ENCODE results near the gene CBS.
"Not testable (repeated sequence)": the region's sequence is repeated elsewhere in the genome, so short reads cannot be mapped to it uniquely, and the experiment has no call there.

CBS gene

DNA sequence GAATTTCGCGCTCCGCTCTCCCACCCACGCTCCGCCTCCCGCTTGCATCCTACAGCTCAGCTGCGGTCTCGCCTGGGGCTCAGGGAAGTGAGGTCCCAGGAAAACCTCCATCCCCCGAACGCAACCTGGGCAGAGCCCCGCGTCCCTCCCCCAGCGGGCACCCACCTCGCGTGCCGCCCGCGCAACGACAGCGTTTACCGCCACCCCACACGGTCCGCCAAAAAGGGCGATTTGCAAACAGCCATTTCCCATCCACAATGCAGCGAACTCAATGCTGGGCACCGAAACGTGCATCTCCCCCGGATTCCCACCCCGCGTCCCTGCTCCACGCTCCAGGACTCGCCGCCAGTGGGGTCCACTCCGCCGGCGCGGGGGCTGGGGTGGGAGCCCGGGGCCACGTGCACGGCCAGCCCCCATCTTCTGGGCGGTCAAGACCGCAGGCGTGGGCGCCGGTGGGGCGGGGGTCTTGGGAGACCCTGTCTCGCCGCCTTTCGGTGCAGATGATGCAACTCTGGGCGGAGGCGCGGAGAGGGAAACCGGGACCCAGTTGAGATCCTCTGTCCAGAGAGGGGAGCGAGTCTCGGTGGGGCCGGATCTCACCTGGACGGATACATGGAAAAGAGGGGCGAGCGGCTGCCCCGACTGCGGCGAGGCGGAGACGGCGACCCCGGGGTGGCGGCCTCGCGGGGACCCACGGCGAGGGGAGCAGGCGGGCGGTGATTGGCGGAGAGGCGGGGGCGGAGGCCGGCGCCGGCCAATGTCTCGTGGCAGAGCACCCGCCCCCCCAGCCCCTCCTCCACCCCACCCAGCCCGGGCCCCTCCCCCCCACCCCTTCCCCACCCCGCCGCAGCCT, at the start of gene CBS:
TSS of gene CBS (minus strand) at position 666 of the 853 bp plus-strand sequence. CDS start 3,642 bp downstream, outside the sequence.
- DNase-seq (ENCODE audit: low spot score): not testable (repeated sequence)

DNA sequence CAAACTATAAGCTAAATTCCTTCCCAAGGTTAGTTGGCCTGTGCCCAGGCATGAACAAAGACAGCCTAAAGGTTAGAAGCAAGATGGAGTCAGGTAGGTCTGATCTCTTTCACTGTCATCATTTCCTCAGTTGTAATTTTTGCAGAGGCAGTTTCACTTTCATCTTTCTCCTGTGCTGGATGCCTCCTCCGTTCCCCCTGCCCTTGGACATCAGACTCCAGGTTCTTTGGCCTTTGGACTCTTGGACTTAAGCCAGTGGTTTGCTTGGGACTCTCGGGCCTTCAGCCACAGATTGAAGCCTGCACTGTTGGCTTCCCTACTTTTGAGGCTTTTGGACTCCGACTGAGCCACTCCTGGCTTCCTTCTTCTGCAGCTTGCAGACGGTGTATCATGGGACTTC, 40.3 kb upstream of the CBS start:
- not testable (repeated sequence) for DNase-seq (ENCODE audit: low spot score)

DNA sequence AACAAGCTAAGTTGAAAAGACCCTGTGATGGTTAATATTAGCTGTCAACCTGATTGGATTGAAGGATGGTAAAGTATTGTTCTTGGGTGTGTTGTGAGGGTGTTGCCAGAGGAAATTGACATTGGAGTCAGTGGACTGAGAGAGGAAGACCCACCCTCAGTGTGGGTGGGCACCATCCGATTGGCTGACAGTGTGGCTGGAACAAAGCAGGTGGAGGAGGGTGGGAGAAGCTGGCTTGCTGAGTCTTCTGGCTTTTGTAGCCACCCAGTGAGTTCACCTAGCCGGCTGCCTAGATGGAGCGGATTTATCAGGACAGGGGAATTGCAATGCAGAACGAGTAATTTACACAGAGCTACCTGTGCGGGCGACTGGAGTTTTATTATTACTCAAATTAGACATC, 38.8 kb upstream of the CBS start:
- not testable (repeated sequence) for DNase-seq (ENCODE audit: low spot score)

DNA sequence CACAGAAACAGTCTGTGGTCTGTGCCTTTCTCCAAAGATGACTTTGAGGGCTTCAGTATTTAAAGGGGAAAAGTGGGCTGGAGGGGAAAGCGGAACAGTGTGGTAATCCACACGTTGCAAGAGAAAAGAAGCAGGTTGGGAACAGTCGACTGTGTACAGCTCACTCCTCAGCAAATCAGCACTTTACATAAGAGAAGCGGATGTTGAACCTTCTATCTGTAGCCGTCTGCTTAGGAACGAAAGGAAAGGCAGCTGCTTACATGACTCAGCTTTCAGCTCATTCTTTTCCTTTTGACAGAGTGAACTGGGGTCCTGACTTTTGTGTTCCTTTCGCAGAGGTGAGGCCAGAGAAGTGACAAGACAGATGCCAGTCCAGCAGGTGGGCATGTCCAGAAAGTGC, 33.4 kb upstream of the CBS start:
- DNase-seq (ENCODE audit: low spot score): not testable (repeated sequence)

DNA sequence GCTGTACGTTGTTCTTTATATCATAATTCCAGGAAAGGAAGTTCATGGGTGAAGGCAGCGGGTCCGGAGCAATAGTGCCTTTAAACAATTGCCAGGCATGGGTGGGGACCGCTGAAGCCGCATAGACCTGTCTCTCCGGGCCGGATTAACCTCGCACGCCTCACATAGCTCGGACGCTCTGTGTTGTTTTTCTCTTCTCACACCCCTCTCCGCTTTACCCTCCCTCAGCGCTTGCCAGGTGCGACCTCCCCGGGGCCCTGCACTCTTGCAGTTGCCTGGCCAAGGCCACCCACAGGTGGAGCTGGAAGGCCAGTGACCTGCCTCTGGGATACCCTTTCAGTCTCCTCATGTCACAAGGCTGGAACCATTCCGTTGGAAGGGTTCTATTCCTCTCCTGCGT, 32.5 kb upstream of the CBS start:
- not testable (repeated sequence) for DNase-seq (ENCODE audit: low spot score)

DNA sequence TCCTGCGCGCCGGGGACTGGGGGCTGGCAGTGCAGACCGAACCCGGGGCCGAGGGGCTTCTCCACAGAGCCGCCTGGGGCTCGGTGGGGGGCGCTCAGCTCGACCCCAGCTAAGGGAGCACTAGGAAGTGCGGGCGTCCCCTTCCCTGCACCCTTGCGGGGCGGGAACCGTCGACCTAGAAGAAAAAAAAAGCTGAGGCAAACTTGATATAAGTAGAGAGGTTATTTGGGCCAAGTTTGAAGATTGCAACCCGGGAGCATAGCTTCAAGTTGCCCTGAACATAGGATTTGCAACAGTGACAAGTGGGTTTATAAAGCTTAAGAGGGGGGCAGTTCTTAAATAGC, 32.1 kb upstream of the CBS start:
- DNase-seq (ENCODE audit: low spot score): not testable (repeated sequence)

DNA sequence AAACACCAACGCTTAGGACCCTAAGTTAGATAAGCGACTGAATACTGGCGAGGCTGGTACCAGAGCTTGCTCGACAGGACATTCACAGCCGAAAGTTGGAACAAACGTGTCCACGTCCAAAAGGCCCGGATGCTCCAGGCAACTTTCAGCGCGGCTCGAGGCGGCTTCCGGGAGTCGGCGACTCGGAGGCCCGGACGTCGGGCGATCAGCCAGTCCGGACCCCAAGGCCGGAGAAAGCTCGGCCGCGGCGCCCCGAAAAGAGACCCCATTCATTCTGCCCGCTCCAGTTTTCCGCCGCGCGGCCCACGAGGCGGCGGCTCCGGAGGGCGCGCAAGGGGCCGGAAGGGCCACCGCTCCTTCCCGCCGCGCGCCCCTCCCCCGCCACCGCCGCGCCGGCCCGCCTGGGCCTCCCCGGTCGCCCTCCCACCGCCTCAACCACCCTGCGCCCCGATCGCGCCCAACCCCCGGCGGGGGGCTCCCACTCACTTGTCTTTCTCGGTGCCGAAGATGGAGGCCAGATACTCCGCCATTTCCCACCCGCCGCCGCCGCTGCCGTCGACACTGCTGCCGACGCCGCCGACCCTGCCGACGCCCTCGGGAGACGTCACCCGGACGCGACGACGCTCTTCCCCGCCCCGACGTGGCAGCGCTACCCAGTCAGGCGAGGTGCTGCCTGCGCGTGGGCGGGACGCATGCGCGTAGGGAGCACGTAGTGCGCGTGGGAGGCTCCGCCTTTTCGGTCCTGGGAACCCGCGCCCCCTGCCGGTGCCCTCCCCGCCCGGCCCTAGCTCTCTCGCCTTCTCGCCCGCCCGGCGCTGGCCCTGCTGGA, 31.5 kb upstream of the CBS start, which contains the start of gene U2AF1:
TSS of gene U2AF1 (minus strand) at position 606 of the 829 bp plus-strand sequence. CDS start at position 530, 76 bp downstream.
- DNase-seq (ENCODE audit: low spot score): not testable (repeated sequence)

DNA sequence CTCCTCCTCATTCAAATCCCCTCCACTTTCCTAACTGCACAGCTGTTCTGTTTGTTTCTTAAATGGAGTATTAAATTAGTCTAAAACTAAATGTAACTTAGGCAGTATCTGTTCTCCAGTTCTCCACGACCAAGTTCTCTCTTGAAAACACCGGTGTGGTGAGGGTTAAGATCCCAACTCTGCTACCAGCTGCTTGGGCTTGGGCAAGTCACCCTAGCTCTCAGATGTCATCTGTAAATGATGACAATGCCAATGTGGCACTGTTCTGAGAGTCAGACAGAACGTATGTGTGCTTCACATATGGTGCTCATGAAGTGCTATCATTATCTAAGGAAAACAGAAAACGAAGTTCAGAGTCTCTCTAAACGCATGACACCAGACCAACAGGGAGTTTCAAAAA, 29.0 kb upstream of the CBS start:
- DNase-seq (ENCODE audit: low spot score): not testable (repeated sequence)

DNA sequence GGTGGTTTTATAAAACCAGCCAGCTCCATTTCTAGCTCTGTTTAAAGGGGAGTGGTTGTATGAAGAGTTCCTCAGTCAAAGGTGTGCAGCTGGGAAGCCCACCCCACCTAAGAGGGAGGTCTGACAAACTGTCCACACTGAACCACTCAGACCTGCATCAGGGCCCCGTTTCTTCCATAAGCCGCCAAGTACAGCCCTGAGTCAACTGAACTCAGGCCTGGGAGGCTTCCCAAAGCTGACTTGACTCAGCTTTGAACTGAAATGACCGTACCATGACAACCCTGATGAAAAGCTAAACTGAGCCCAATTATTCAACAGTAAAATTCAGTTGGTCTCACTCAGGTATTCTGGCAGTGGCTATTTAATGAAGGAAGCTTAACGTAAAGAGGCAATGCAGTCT, 26.6 kb upstream of the CBS start:
- not testable (repeated sequence) for DNase-seq (ENCODE audit: low spot score)

DNA sequence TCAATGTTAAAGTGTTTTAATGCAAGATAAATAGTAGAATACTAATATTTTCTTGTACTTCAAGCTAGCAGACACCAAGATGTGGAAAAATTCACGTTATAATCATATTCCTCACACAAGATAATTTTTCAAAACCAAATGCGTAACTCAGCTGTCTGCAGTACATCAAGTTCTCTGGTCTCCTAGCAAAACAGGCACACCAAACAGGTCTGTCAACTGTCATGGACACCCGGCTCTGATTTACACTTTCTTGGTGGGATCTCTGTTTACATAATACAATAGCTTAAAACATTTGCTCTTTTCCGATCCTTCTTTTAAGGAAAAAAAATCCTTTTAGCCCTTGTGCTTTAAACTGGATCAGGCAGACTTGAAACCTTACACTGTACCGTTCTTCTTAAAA, 26.0 kb upstream of the CBS start:
- not testable (repeated sequence) for DNase-seq (ENCODE audit: low spot score)

DNA sequence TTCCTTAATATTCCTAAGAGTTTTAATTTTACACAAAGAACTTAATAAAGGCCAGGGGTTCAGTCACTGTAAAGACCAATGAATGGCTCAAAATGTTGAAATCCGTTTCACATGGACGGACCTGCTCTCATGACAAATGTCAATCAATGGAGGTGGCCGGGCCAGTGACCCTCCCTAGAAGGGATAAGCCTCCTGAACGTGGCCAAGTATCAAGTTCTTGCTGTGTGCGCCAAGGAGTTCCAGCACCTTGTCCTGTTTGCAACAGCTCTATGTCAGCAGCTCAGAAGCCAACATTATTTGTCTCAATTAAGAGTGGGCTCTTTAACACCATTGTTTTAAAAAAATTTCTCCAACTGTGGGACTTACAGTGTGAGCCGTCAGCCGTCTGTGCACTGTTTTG, 25.4 kb upstream of the CBS start:
- DNase-seq (ENCODE audit: low spot score): not testable (repeated sequence)

DNA sequence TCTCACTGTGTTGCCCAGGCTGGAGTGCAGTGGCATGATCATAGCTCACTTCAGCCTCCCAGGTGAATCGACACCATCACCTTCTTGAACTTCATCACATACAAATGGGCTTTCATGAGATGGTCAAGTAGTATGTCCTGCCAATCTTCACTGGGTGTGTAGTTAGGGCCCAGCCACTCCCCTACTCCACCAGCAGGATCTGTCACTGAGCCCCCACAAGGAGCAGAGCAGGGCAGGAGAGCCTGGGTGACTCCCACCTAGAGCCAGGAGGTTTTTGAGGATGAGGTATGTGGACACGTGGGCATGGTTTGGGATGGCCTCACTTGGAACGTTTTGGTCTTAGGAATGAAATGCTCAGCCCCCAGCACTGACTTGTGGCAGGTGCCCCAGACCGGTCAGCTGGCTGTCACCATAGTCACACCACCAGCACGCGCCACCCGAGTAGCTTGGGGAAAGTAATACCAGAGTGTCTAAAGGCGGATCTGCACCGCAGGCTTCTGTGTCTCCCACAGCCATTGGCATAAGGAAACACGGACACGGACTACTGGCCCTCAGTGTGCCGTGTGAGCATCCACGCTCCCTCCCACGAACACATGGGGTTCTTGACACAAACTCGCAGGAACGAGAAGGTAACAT, 16.5 kb upstream of the CBS start:
- not testable (repeated sequence) for DNase-seq (ENCODE audit: low spot score)

DNA sequence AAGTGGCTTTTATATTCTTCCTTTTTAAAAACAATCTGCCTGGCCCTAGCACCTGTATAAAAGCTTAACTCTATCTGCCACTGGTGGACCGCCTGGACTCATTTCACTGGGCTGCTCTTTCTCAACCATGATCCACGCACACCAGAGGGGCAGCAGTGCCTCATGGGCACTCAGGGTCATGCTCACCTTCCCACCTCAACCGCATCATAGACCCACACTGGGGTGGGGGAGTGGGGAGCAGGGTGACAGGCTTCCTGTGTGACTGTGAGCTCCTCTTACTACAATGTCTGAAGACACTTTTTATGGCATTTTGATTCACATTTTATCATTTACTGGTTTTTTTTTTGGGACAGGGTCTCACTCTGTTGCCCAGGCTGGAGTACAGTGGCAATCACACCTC, 15.3 kb upstream of the CBS start:
- not testable (repeated sequence) for DNase-seq (ENCODE audit: low spot score)

DNA sequence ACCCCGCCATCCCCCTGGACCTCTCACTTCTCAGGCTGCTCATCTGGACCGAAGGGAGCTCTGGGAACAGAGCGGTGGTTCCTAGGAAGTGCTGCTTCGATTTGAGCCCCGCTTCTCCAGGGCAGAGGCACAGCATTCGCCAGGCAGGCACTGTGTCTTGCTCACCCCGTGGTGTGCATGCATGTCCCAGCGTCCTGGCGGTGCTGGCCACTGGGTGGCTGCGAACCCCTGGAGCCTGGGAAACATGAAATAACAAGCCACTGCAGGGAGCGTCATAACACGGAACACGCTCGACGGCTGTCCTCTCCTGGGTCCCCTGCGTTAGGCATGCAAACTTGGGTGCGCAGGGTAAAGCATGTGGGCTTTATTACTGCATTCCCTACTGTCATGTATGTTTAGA, 13.8 kb upstream of the CBS start:
- DNase-seq (ENCODE audit: low spot score): not testable (repeated sequence)

DNA sequence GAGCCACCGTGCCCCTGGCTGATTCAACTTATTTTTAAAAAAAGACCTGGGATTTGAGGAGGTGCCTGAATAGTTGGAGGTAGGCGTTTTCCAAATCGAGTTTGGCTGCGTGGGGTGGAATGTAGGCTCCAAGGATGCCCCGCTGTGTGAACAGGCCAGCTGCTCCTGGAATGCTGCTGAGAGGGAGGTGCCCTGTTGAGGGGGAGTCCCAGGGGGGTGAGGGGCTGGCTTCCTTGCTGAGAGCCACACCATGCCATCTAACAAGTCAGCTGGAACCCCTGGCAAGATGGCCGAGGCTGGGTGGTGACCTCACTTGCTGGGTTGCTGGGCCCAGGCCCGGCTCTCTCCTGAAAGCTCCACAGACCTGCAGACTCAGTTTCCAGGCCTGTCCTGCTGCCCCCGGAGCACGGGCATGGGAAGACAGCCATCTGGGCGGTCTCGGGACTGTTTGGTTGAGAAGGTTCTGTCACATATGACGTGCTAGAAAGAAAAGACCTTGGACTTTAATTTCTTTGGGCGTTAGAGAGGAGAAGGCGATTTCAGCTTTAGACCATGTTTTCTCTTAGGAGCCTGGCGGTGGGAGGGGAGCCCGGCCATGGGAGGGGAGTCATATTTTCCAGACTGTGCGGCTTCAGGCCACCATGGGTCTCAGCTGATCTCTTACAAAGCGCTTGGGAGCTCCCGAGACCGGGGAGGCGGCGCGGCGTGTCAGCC, 7.1 kb upstream of the CBS start:
- not testable (repeated sequence) for DNase-seq (ENCODE audit: low spot score)

DNA sequence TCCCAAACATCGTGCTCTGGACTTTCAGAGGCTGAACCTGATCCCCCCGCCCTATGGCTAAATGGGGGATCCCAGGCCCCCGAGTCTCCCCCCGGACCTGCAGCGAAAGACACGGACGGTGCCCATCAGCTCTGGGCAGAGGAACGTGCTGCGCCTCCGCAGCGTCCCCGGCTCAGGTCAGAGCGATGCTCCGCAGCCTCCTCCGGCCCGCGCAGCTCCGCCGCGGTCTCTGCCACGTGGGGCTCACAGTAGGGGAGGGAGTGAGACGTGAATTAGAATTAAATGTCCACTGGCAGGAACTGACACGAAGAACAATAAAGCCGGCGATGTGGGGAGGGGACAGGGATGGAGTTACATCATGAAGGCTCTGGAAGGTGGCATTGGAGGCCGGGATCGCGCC, 1.0 kb upstream of the CBS start:
- not testable (repeated sequence) for DNase-seq (ENCODE audit: low spot score)

DNA sequence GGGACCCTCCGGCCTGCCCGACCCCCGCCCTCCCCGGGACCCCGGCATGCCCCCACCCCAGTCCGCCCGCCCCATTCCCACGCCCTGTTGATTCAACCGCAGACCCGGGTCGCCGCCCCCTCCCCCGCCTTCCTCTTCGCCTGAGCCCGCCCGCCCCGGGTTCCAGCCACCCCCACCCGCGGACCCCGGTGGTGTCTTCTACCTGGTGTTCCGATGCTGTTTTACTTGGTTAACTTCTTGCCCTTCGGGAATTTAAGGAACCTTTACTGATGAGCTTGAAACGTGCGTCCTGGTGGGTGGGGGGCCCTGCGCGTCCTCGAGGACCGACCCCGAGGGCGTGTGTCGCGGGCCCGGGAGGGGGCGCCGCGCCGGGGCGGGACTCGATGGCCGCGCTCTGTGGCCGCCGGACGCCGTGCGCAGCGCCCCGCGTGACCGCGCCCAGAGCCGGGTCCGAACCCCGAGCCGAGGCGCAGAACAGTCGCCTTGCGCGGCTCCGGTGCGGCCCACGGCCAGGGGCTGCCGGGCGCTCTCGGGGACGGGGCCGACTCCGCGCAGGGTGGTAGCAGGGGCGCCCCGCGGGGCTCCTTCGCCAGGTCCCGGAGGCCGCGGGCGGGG, 495 bp upstream of the CBS start:
- DNase-seq (ENCODE audit: low spot score): not testable (repeated sequence)

DNA sequence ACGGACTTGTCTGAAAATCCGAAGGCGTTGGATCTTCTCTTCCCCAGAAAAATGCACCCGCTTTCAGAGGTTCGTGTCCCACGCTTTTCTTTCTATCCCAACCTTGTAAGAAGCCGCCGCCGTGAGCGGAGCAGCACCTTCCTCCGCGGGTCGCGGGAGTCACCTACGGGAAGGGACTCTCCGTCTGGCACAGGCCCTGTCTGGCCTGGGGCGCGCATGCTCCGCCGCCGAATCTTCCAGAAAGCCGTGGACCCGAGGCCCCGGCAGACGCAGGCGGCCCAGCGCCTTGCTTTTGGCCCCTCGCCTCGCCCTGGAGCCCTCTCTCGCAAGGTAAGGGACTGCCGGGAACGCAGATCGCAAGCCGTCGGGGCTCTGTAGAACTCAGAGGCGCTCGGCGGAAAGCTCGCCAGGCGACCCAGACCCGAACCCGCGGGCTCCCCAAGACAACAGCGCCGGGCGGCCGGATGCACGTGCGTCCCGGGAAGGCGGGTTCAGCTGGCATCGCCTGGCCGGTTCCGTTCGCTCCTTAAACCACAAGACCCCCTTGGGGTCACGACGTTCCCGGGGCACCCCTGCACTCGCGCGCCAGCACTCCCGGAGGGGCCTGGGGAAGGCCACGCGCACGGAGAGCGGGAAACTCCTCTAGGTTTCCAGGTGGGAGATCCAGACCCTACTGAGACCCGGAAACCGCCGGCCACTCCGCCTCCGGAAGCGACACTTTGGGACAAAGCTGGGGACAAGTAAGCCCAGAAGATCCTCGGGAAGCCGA, 1.1 kb downstream of the CBS start:
- DNase-seq (ENCODE audit: low spot score): not testable (repeated sequence)

DNA sequence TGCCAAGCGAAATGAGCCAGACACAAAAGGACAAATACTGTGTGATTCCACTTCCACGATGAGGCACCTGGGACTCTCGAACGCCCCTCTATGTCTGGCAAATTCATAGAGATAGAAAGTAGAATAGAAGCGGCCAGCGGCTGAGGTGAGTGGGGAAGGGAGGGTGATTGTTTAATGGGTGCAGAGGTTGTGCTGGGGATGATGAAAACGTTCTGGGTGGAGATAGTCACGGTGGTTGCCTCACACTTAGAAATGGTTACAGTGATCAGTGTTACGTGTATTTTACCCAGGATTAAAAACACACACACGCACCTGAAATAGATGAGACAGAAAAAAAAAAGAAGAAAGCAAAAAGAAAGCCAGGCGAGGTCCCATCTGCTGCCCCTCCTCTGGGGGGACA, 2.9 kb downstream of the CBS start:
- not testable (repeated sequence) for DNase-seq (ENCODE audit: low spot score)

DNA sequence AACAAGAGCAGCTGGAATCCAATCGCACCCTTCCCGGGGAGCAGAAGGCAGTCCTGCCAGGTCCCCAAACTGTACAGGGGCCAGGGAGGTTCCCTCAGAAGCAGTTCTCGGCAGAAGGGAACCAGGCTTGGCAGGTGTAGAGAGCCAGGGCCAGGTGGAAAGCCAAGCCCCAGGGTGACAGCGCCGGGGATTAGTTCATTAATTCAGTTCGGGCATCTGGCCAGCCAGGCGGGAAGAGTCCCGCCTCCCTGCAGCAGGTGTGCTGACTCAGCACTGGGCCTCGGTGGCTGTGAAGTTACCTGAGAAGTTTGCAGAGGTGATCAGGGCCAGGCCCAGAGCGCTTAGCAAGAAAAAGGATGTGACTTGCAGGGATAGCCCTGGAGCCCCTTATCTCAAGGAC, 6.0 kb downstream of the CBS start:
- not testable (repeated sequence) for DNase-seq (ENCODE audit: low spot score)

All from germinal center (tissue), 1 donor.